Motor neuron (in vitro differentiated cells): Measurements from ENCODE around the gene TRAPPC11. TPM values are rescaled to one million over a fixed set of nuclear protein-coding genes. Genes with fewer than 3 reads are reported as not detected.
A peak's percentile ranks its signal among the peaks of the same experiment; 100 is the strongest.
"Not testable (repeated sequence)": the region's sequence is repeated elsewhere in the genome, so short reads cannot be mapped to it uniquely, and the experiment has no call there.

Source experiments
- ATAC-seq, 8 experiments: fragments of 200-7000 bp; cut with Tn5 transposase; replicated peaks in 6 of 8; 2 replicates each; pipeline ENCODE4 v1.8.0; 2021; ENCODE audit warnings: mild to moderate bottlenecking in 8 of 8, moderate library complexity in 8 of 8
- H3K27ac ChIP-seq, 2 donors: fragments of 250-450 bp; sonication (Bioruptor Pico); 2 replicates each; pipeline ENCODE4 v1.9.0; 2021; ENCODE audit warnings: antibody characterized with exemption in 2 of 2, mild to moderate bottlenecking in 2 of 2, moderate library complexity in 1 of 2
- H3K4me1 ChIP-seq, 2 donors: fragments of 250-450 bp; sonication (Bioruptor Pico); replicated peaks in 1 of 2; 2 replicates each; pipeline ENCODE4 v1.6.1; 2021; ENCODE audit warnings: antibody characterized with exemption in 2 of 2, mild to moderate bottlenecking in 2 of 2, moderate library complexity in 1 of 2
- H3K4me3 ChIP-seq, 5 donors: fragments of 250-450 bp; sonication (Bioruptor Pico); 2 replicates each; pipeline ENCODE4 v1.9.0; 2021; ENCODE audit warnings: antibody characterized with exemption in 5 of 5, mild to moderate bottlenecking in 5 of 5, moderate library complexity in 4 of 5
- WGBS, 10 experiments: fragments of 450-650 bp; shearing (Covaris generic); methylation state at CpG; one replicate each; pipeline ENCODE4 v1.0.0; 2022; 5-methylcytosine and 5-hydroxymethylcytosine counted together
- in situ Hi-C, 9 experiments: fragments of 400-800 bp; cut with MboI; loops; one replicate each; pipeline ENCODE4 v1.15.0; 2021; ENCODE audit warnings: low sequenced_read_pairs in 9 of 9, low pct_unique_long_range_greater_than_20kb in 2 of 9; ENCODE audit not compliant: unreplicated experiment in 9 of 9
- total RNA-seq, 8 experiments: library from RNA; unstranded; fragments of 300-600 nt; gene quantifications; 2 replicates each; pipeline versions ENCODE4 v1.2.3 to v1.2.4, GENCODE V29; 2022

TRAPPC11 gene
- total RNA-seq, 8 experiments from 2014 or later: 26.5 to 53.0 (median 42.9) TPM

GRCh38 chr4:183698909-183699308 is 39.8 kb downstream of the TRAPPC11 start:
- in situ Hi-C loops: no loop called here
- H3K27ac ChIP-seq: no peak overlapping the region
- no peak overlapping the region for H3K4me3 ChIP-seq
- ATAC-seq: no peak
- no peaks in the 10 kb centered on the region for H3K4me1 ChIP-seq

GRCh38 chr4:183700407-183700806 is 41.3 kb downstream of the TRAPPC11 start:
- Histone ChIP-seq H3K4me3 (no peak overlapping the region), H3K27ac (no peak overlapping the region), H3K4me1 (no peaks in the 10 kb centered on the region)
- no peak for ATAC-seq
- 95 to 100% (median 100%) methylated on average over 1 to 4 of the region's 4 CpGs for WGBS, 10 experiments
- in situ Hi-C loops: no loop called here

GRCh38 chr4:183702492-183702891 is 43.4 kb downstream of the TRAPPC11 start:
- Histone ChIP-seq H3K4me3 (no peak overlapping the region), H3K27ac (no peak overlapping the region), H3K4me1 (no peaks in the 10 kb centered on the region)
- in situ Hi-C loops: no loop called here
- 50 to 100% (median 100%) methylated on average over 1 of the region's 1 CpG; no CpG with 5 or more reads in 1 of the 10 experiments for WGBS, 10 experiments
- no peak for ATAC-seq

- H3K4me3 ChIP-seq: no peak overlapping the region
- no peak for ATAC-seq
- WGBS, 10 experiments: 58 to 94% (median 75%) methylated on average over 3 to 7 of the region's 7 CpGs; no CpG with 5 or more reads in 2 of the 10 experiments
- in situ Hi-C loops: no loop called here
- no peaks in the 10 kb centered on the region for H3K4me1 ChIP-seq
- H3K27ac ChIP-seq: no peak overlapping the region
These were observed 55.5 kb downstream of the TRAPPC11 start for GRCh38 chr4:183714626-183715025.

GRCh38 chr4:183716302-183716701 is 57.2 kb downstream of the TRAPPC11 start:
- in situ Hi-C loops: no loop called here
- Histone ChIP-seq H3K27ac (no peak overlapping the region), H3K4me1 (no peaks in the 10 kb centered on the region), H3K4me3 (no peak overlapping the region)
- whole genome bisulfite sequencing, 10 experiments: 67 to 97% (median 82%) methylated on average over 1 to 4 of the region's 4 CpGs
- ATAC-seq: no peak

GRCh38 chr4:183718876-183719275 is 59.8 kb downstream of the TRAPPC11 start:
- Histone ChIP-seq H3K4me3 (no peak overlapping the region), H3K4me1 (no peaks in the 10 kb centered on the region), H3K27ac (no peak overlapping the region)
- in situ Hi-C loops: no loop called here
- WGBS, 10 experiments: 38 to 100% (median 77%) methylated on average over 1 to 5 of the region's 5 CpGs
- no peak for ATAC-seq

- ATAC-seq: peak in 3 of 8 experiments; percentile 18 to 65 (median 56)
- Histone ChIP-seq H3K27ac (no peak overlapping the region), H3K4me1 (no peaks in the 10 kb centered on the region), H3K4me3 (no peak overlapping the region)
- 8 to 100% (median 63%) methylated on average over 1 to 26 of the region's 38 CpGs; no CpG with 5 or more reads in 1 of the 10 experiments for WGBS, 10 experiments
- in situ Hi-C loops: no loop called here
These were observed 62.4 kb downstream of the TRAPPC11 start for GRCh38 chr4:183721207-183722081.

GRCh38 chr4:183722731-183723560 is 63.9 kb downstream of the TRAPPC11 start:
- H3K4me3 ChIP-seq: peak overlapping the region; percentile 28 to 44 (median 32)
- ATAC-seq: peak; percentile 72 to 92 (median 88)
- no peaks in the 10 kb centered on the region for H3K4me1 ChIP-seq
- WGBS, 10 experiments: 8 to 94% (median 45%) methylated on average over 1 to 16 of the region's 70 CpGs; no CpG with 5 or more reads in 3 of the 10 experiments
- no peak overlapping the region for H3K27ac ChIP-seq
- in situ Hi-C loops: no loop called here

- in situ Hi-C loops: no loop called here
- Histone ChIP-seq H3K4me3 (no peak overlapping the region), H3K27ac (no peak overlapping the region), H3K4me1 (no peaks in the 10 kb centered on the region)
- ATAC-seq: no peak
- WGBS, 10 experiments: 67 to 95% (median 79%) methylated on average over 5 to 12 of the region's 12 CpGs
These were observed 64.6 kb downstream of the TRAPPC11 start for GRCh38 chr4:183723561-183724228.

GRCh38 chr4:183725585-183725984 is 66.5 kb downstream of the TRAPPC11 start:
- H3K4me3 ChIP-seq, H3K27ac ChIP-seq, H3K4me1 ChIP-seq, in situ Hi-C loops, ATAC-seq: not testable (repeated sequence)
- 20 to 100% (median 75%) methylated on average over 1 to 3 of the region's 5 CpGs; no CpG with 5 or more reads in 4 of the 10 experiments for WGBS, 10 experiments

GRCh38 chr4:183727482-183727881 is 68.4 kb downstream of the TRAPPC11 start:
- H3K4me3 ChIP-seq: no peak overlapping the region
- in situ Hi-C loops: no loop called here
- H3K4me1 ChIP-seq: no peaks in the 10 kb centered on the region
- 17 to 100% (median 88%) methylated on average over 1 to 5 of the region's 5 CpGs; no CpG with 5 or more reads in 3 of the 10 experiments for WGBS, 10 experiments
- no peak overlapping the region for H3K27ac ChIP-seq
- no peak for ATAC-seq

- Histone ChIP-seq H3K27ac (no peak overlapping the region), H3K4me3 (no peak overlapping the region), H3K4me1 (no peaks in the 10 kb centered on the region)
- ATAC-seq: no peak
- in situ Hi-C loops: no loop called here
- 24 to 100% (median 78%) methylated on average over 2 to 16 of the region's 22 CpGs; no CpG with 5 or more reads in 2 of the 10 experiments for WGBS, 10 experiments
These were observed 69.4 kb downstream of the TRAPPC11 start for GRCh38 chr4:183728223-183729068.
